HS-27A (cell line): ENCODE results near the gene TNFRSF12A.
"Not testable (repeated sequence)": the region's sequence is repeated elsewhere in the genome, so short reads cannot be mapped to it uniquely, and the experiment has no call there.

Experiments
- DNase-seq: peaks from one replicate; pipeline ENCODE4 v3.0.0-alpha.2; 2012; ENCODE audit warnings: low read depth, missing footprints

TNFRSF12A gene

DNA sequence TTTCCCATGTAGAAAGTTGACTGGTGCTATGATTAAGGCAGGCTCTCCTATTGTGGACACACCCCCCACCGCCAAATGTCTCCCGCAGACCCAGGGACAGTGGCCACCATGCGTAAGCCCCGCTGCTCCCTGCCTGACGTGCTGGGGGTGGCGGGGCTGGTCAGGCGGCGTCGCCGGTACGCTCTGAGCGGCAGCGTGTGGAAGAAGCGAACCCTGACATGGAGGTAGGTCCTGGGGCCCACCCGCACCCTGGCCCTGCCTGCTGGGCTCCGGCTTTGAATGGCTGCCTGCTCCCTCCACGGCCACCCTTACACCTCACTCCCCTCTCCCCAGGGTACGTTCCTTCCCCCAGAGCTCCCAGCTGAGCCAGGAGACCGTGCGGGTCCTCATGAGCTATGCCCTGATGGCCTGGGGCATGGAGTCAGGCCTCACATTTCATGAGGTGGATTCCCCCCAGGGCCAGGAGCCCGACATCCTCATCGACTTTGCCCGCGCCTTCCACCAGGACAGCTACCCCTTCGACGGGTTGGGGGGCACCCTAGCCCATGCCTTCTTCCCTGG is 29.8 kb downstream of the TNFRSF12A start:
- no peak for DNase-seq

DNA sequence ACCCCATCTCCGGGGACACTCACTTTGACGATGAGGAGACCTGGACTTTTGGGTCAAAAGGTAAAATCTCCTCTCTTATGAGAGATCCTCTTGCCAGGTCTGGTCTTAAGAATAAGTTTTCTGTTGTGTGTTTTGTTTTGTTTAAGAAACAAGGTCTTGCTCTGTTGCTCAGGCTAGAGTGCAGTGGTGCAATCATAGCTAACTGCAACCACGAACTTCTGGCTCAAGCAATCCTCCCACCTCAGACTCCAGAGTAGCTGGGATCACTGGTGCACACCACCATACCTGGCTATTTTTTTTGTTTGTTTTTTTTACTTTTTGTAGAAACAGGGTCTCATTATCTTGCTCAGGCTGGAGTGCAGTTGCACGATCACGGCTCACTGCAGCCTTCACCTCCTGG is 30.3 kb downstream of the TNFRSF12A start:
- DNase-seq: no peak

DNA sequence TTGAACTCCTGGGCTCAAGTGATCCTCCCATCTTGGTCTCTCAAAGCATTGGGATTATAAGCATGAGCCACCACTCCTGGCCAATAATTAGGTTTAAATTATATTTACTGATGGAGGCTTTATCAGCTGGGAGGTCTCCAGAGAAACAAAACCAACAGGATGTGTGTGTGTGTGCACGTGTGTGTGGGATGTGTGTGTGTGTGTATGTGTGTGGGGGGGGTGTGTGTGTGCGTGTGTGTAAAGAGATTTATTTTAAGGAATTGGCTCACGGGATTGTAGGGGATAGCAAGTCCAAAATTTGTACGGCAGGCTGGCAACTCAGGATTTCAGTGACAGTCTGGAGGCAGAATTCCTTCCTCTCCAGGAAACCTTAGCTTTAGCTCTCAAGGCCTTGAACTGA is 30.8 kb downstream of the TNFRSF12A start:
- no peak for DNase-seq

DNA sequence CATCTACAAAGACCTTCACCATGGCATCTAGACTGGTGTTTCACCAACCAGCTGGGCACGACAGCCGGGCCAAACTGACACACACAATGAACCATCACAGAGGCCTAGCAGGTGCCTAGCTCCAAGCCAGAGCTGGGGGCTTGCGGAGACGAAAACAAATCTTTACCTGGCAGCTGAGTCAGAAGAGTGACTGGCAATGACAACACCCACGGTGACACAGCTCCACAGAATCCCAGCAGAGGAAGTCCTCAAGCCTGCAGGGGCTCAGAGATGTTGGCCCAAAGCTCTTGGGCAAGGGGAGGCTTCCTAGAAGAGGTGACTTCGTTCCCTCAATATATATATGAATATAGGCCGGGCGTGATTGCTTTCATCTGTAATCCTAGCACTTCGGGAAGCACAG is 31.3 kb downstream of the TNFRSF12A start:
- DNase-seq: no peak

DNA sequence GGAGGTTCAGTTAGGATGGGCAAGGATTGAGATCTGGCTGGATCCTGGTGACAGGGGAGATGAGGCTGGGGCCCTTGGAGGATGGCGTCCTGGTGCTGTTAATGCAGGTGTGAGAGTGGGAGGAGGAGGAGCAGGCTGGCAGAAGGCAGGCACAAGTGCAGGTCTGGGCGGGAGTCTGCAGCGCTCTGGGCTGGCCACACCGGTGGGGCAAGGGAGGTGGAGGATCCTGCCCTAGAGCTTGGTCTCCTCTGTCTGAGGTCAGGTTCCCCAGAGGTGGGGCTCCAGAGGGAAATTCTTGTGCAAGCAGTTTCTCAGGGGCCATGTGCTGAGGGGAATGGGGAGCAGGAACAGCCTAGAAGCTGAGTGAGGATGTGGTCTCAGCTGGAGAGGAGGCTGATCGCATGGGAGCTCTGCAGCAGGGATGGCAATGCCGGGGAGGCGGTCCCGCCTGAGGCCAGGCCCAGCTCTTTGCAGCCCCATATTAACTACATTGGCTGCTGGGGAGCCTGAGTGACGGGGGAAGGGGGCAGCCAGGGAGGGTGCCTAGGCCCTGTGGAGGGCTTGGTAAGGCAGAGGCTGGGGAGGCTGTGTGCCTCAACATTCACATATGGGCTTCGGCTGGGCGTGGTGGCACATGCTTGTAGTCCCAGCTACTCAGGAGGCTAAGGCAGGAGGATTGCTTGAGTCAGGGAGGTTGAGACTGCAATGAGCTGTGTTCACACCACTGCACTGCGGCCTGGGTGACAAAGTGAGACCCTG is 32.6 kb downstream of the TNFRSF12A start:
- DNase-seq: not testable (repeated sequence)

DNA sequence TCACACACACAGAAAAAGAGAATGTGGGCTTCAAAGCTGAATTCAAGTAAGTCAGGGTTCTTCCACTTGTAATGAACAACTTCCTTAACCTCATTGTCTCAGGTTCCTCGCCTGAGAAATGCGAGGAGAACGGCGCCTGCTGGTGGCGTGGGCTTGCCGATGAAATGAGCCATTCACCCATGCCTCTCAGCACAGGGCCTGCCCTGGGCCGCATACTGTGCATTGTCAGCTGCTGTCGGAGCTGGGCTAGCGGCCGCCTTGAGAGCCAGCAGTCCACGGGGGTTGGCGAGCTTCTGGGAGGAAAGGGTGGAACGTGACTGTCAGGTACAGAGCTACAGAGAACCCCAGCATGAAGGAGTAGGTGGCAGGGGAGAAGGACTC is 33.2 kb downstream of the TNFRSF12A start:
- DNase-seq: not testable (repeated sequence)

DNA sequence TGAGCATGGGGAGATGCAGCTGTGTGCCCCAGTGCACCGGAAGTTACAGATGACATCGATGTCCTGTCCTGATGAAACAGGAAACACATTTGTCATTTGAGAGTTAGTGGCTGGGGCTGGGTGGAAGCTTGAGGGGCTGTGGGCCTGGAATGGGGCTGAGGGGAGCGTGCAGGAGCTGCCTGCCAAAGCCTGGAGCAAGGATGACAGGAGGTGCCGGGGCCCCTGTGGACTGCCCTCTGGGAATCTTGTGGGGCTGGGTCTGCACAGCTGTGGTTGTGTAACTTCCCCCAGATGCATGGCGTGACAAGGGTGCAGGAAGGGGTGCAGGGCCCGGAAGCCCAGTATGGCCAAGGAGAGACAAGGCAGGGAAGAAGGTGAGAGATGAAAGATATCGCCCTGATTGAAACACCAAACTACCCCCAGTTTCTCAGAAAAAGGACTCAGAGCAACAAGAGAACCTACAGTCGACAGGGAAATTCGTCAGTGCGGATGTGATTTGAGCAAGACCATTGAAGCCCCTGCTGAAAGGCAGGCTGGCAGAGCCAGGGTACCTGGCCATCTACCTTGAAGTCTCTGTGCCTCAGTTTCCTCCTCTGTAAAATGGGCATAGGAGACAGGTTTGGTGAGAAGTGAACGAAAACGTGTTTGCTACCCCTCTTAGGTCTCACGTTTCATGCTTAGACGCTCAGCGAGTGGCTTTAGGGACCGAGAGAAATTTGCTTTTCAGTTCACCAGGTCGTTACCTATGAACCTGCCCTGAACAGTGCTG is 35.0 kb downstream of the TNFRSF12A start:
- DNase-seq: no peak

DNA sequence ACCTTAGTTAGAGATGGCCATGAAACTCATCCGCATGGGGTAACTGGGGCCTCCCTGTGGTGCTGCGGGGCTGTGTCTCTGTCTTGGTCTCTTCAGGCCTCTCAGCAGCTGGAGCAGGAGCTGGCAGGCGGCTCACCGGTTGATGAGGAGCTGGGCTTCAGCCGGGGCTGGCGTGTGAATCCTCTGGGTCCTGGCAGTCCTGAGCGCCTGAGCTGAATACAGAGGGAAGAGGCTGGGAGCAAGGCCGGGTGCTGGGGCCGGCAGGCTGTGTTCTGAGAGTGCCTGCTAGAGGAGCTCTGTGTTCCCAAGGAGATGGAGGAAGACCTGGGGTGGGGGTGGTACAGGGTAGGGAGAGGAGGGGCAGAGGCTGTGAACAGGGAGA is 35.6 kb downstream of the TNFRSF12A start:
- DNase-seq: not testable (repeated sequence)

DNA sequence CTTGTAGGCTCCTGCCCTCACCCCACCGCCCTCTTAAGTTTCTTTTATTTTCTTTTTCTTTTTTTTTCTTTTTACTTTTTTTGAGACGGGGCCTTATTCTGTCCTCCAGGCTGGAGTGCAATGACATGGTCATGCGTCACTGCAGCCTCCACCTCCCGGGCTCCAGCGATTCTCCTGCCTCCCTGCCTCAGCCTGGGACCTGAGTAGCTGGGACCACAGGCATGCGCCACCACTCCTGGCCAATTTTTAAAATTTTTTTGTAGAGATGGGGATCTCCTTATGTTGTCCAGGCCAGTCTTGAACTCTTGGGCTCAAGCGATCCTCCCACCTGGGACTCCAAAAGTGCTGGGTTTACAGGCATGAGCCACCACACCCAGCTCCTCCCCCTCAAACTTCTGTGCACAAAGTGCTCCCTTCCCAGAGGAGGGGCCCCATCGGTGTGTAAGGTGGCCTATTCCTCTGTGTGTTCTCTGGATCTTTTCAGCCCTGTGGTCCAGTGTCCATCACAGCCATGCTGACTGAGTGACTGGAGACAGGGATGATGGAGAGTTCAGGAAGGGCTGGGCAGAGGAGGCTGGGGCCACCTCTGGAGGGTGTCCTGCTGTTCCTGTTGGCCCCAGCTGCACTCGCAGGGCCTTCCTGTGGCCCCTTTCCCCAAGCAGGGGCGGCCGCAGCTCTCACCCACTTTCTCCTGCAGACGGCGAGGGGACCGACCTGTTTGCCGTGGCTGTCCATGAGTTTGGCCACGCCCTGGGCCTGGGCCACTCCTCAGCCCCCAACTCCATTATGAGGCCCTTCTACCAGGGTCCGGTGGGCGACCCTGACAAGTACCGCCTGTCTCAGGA is 36.4 kb downstream of the TNFRSF12A start:
- DNase-seq: no peak

DNA sequence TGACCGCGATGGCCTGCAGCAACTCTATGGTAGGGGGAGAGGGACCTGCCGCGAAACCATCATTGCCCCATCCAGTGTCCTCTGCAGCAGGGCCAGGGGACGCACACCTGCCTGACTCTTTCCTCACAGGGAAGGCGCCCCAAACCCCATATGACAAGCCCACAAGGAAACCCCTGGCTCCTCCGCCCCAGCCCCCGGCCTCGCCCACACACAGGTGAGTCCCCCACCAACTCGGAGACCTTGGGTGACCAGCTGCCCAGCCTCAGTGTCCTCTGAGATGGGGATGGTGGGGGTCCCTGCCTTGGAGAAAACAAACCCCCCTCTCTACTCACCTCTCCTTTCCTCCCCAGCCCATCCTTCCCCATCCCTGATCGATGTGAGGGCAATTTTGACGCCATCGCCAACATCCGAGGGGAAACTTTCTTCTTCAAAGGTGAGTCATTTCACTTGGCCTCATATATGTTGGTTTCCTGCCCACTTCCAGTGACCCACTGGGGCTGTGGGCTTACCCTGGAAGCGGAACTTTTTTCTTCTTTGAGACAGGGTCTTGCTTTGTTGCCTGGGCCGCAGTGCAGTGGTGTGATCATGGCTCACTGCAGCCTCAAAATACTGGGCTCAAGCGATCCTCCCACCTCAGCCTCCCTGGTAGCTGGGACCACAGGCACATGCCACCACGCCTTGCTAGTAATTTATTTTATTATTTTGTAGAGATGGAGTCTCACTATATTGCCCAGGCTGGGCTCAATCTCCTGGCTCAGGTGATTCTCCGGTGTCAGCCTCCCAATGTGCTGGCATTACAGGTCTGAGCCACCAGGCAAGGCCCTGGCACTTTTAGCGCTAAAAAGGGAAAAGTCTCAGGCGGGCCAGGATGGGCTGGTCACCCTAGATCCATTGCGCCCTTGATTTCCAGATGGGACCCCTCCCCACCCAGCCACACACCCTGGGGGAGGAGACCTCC is 37.3 kb downstream of the TNFRSF12A start:
- no peak for DNase-seq

DNA sequence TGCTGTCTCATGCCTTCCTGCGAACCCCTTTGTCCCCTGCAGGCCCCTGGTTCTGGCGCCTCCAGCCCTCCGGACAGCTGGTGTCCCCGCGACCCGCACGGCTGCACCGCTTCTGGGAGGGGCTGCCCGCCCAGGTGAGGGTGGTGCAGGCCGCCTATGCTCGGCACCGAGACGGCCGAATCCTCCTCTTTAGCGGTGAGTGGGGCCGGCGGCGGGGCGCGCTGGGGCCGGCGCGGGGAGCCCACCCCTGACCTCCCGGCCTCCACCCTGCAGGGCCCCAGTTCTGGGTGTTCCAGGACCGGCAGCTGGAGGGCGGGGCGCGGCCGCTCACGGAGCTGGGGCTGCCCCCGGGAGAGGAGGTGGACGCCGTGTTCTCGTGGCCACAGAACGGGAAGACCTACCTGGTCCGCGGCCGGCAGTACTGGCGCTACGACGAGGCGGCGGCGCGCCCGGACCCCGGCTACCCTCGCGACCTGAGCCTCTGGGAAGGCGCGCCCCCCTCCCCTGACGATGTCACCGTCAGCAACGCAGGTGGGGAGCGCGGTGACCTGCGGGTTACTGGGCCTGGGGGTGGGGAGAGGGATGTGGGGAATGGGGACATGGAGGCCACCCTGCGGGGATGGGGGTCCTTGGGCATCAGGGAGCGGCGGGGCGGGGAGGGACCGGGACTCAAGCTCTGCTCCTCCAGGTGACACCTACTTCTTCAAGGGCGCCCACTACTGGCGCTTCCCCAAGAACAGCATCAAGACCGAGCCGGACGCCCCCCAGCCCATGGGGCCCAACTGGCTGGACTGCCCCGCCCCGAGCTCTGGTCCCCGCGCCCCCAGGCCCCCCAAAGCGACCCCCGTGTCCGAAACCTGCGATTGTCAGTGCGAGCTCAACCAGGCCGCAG is 38.2 kb downstream of the TNFRSF12A start:
- peak; percentile 8 for DNase-seq

DNA sequence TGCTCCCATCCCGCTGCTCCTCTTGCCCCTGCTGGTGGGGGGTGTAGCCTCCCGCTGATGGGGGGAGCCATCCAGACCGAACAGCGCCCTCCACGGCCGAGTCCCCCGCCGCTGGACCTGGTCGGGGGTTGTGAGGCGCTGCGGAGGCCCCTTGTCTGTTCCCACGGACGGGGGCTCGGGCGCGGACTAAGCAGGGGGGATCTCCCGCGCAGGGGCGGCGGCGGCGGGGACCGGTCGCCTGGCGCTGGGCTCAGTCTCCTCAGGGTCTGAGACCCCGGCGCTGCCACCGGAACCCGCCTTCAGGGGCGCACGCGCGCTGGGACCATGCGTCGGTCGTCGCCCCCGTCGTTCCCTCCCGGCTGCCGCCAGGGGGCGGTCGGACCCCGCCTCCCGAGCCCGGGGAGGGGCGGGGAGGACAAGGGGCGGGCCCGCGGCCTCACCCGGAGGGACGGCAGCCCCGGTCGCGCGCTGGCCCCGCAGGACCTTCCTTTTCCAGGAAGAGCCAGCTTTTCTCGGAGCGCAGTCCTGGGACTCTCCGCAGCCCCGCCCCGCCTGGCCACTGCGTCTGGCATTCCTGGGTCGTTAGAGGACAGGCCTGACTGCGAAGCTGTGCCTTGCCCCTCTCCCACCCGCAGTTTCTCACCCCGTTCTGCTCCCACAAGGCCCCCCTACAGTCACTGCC is 39.0 kb downstream of the TNFRSF12A start:
- DNase-seq: peak; percentile 49

DNA sequence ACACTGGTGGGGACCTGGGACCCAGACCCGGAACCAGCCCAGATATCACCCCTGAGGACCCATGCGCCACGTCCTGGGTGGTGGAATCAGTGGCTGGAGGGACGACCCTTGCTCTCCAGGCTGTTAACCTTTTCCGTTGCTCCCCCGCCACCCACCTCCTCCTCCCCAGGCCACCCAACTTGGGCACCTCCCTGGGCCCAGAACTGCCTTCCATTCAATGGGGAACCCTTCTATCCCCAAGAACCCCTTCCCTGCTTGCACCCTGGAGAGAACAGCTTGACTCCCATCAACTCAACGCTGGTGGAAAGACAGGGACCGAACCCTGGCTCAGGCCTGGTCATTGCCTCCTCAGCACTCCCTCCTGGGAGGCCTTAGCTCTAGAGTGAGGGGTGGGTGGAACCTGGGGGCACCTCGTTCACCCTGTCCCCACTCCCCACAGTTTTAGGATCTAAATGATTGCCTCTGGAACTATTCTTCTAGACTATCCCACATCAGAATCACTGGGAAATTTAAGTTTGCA is 39.6 kb downstream of the TNFRSF12A start:
- DNase-seq: no peak

DNA sequence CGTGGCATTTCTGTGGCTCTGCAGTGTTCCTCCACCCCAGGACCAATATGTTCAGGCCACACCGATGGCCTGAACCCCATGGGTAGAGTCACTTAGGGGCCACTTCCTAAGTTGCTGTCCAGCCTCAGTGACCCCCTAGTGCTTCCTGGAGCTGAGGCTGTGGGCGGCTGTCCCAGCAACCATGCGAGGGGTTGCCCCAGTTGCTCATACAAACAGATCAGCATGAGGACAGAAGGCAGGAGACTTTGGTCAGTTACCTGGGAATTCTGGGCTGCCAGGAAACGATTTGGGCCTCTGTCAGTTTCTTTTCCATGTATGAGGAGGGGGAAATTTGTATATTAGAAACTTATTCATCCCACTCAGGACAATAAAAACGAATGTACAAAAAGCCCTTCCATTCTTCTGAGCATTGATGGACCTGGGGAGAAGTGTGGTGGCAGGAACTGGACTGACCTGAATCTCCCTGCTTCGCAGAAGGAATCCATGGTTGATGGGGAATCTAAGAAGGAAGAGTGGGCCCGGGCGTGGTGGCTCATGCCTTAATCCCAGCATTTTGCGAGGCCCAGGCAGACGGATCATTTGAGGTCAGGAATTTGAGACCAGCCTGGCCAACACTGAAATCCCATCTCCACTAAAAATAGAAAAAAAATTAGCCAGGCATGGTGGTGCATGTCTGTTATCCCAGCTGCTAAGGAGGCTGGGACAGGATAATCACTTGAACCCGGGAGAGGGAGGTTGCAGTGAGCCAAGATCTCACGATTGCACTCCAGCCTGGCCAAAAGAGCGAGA is 40.4 kb downstream of the TNFRSF12A start:
- DNase-seq: no peak

DNA sequence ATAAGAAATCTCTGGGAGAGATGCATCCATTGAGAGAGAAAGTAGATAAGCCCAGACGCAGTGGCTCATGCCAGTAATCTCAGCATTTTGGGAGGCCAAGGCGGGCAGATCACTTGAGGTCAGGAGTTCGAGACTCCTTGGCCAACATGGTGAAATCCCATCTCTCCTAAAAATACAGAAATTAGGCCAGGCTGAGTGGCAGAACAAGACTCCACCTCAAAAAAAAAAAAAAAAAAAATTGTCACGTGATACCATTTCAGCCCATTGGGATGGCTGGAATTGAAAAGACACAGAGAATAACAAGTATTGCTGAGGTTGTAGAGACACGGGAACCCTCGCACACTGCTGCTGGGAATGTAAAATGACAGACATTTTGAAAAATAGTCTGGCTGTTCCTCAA is 42.4 kb downstream of the TNFRSF12A start:
- no peak for DNase-seq

DNA sequence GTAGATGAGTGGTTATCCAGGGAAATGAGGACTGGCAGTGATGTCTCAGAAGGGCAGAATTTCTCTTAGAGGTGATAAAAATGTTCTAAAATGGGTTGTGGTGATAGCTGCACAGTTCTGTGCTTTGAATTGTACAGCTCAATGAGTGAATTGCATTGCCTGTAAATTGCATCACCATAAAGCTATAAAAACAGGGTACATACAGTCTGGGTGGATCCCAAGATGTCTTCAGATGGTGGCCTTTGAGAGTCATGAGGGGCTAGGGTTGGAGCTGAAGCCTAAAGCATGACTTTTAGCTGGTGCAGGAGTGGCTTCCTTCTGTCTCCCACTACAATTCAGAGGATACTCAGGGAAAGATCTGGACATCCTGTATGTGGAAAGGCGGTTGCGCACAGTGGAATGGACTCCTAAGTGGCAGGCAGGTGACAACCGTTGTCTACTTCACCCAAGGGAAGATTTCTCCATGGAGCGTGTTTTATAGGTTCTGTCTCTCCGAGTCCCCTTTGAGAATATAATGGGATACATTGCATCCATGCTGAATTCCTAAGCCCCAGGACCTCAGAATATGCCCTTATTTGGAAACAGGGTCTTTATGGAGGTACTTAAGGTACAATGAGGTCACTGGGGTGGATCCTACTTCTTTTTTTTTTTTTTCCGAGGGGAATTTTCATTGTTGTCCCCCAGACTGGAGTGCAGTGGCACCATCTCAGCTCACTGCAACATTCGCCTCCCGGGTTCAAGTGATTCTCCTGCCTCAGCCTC is 43.6 kb downstream of the TNFRSF12A start:
- DNase-seq: no peak

DNA sequence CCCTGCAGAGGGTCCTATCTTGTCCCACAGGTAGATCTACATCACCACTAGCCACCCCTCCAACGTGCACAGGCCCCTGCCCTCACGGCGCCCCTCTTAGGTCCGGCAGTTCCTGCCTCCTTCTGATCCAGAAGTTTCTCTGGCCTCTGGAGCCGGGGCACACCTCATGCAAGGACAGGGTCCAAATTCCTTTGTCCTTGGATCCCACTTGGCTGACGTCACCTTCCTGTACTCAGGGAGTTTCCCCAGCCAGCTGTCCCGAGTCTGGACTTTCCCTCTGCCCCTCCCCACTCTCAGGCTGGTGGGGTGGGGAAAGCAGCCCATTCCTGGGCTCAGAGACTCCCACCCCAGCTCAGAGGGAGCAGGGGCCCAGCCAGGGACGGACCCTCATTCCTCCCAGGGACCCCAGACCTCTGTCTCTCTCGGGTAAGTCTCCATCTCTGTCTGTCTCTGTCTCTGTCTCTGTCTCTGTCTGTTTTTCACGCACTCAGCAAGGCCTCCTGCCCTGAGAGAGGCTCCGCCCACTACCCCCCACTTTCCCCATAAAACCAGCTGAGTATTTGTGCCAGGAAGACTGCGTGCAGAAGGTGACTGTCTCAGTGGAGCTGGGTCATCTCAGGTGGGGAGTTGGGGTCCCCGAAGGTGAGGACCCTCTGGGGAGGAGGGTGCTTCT is 45.0 kb downstream of the TNFRSF12A start, which contains the start of gene IL32:
Gene IL32 (plus strand): TSS at position 572 of the 673 bp plus-strand sequence. CDS start 172 bp downstream, outside the sequence.
- DNase-seq: peak; percentile 7
